ENCODE measurements around the gene PEX6. TPM values are rescaled to one million over a fixed set of nuclear protein-coding genes. Genes with fewer than 3 reads are reported as not detected.
A peak's percentile ranks its signal among the peaks of the same experiment; 100 is the strongest.
"Not testable (repeated sequence)": the region's sequence is repeated elsewhere in the genome, so short reads cannot be mapped to it uniquely, and the experiment has no call there.

The PEX6 gene
- polyA plus RNA-seq, 2 of the 4 experiments (the other 2 are of a cell fraction), result 4.6 to 8.6 TPM

- Histone ChIP-seq H3K27ac (no peak overlapping the region), H3K4me1 (no peaks in the 10 kb centered on the region), H3K4me3 (no peak overlapping the region), H3K4me2 (no peak overlapping the region), H3K9me3 (no peaks in the 10 kb centered on the region)
- TF ChIP-seq MAX (IDR thresholded peaks at IDR 0.05), result no peak
- TF ChIP-seq NR3C1 (IDR thresholded peaks at IDR 0.05), result no peak
- TF ChIP-seq HOXB13 (CRISPR knock-in tag; IDR thresholded peaks at IDR 0.05; ENCODE audit: low read depth), result no peak
- TF ChIP-seq FOSL2 (IDR thresholded peaks at IDR 0.05), result no peak
- TF ChIP-seq FOSL2 (CRISPR knock-in tag; IDR thresholded peaks at IDR 0.05), result no peak
- TF ChIP-seq ZC3H11A (IDR thresholded peaks at IDR 0.05), result no peak
- TF ChIP-seq ZSCAN20 (CRISPR knock-in tag; IDR thresholded peaks at IDR 0.05), result no peak
- TF ChIP-seq HEYL (CRISPR knock-in tag; IDR thresholded peaks at IDR 0.05), result no peak
- TF ChIP-seq, protein P1, sequence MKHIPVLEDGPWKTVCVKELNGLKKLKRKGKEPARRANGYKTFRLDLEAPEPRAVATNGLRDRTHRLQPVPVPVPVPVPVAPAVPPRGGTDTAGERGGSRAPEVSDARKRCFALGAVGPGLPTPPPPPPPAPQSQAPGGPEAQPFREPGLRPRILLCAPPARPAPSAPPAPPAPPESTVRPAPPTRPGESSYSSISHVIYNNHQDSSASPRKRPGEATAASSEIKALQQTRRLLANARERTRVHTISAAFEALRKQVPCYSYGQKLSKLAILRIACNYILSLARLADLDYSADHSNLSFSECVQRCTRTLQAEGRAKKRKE (CRISPR knock-in tag; IDR thresholded peaks at IDR 0.05; ENCODE audit: low read depth), result no peak
- no peak for TF ChIP-seq RCOR1 (IDR thresholded peaks at IDR 0.05; ENCODE audit: low read depth, low read length)
- no peak for TF ChIP-seq MAZ (IDR thresholded peaks at IDR 0.05; ENCODE audit: borderline replicate concordance, low read depth, low read length)
- no peak for TF ChIP-seq FOXS1 (CRISPR knock-in tag; IDR thresholded peaks at IDR 0.05)
- TF ChIP-seq EHMT2 (IDR thresholded peaks at IDR 0.05; ENCODE audit: low read depth), result no peak
- no peak for TF ChIP-seq CBX2 (IDR thresholded peaks at IDR 0.05; ENCODE audit: borderline replicate concordance, low read depth)
- no peak for TF ChIP-seq NFE2L2 (conservative IDR thresholded peaks at IDR 0.05; ENCODE audit: low read length)
- no peak for TF ChIP-seq HOXB5 (CRISPR knock-in tag; IDR thresholded peaks at IDR 0.05)
- CTCF ChIA-PET, result interaction anchor here (0.8 to 7.3 kb wide), 4 partner anchors 9 to 139 kb away, joined by 3 to 69 read pairs (median 3); partner anchors contain the start of gene RRP36
- WGBS (ENCODE audit: missing lambda C conversion rate), result 92% methylated on average over 5 of the region's 5 CpGs
- DNase-seq (ENCODE audit: low read depth in 1 of 2, low spot score in 1 of 2) (no peak), ATAC-seq (no peak), FAIRE-seq (no peak)
- POLR2A ChIA-PET, result no interaction called here
Measured at GRCh38 chr6:43005844-43006243, 26.9 kb upstream of the PEX6 start.

DNA sequence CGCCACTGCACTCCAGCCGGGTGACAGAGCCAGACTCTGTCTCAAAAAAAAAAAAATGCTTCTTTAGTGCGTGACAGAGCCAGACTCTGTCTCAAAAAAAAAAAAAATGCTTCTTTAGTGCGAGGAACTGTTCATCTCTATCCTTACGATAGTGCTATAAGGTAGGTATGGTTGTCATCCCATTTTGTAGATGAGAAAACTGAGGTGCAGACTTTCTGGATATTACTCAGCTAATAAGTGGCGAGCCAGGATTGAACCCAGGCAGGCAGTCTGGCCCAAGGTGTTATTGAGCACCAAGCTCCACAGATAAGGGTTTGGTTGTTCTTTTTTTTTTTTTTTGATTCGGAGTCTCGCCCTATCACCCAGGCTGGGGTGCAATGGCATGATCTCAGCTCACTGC, 22.9 kb upstream of the PEX6 start:
- FAIRE-seq, result no peak
- POLR2A ChIA-PET, result no interaction called here
- no peak for TF ChIP-seq FOXS1 (CRISPR knock-in tag; IDR thresholded peaks at IDR 0.05)
- TF ChIP-seq ZC3H11A (IDR thresholded peaks at IDR 0.05), result no peak
- TF ChIP-seq NFE2L2 (conservative IDR thresholded peaks at IDR 0.05; ENCODE audit: low read length), result no peak
- no peak for TF ChIP-seq MAX (IDR thresholded peaks at IDR 0.05)
- TF ChIP-seq MYC (IDR thresholded peaks at IDR 0.05; ENCODE audit: borderline replicate concordance, low read length), result no peak
- no peak for DNase-seq (ENCODE audit: low read depth in 1 of 2, low spot score in 1 of 2)
- Histone ChIP-seq H3K4me2 (no peak overlapping the region), H3K4me3 (no peak overlapping the region), H3K27ac (no peak overlapping the region), H3K9me3 (no peaks in the 10 kb centered on the region), H3K4me1 (peaks cover 2% of the 10 kb centered on the region; the same call in 1 of the 3 replicates)
- ATAC-seq, result no peak
- 94% methylated on average over 7 of the region's 8 CpGs for WGBS (ENCODE audit: missing lambda C conversion rate)
- CTCF ChIA-PET, result interaction anchor here (0.7 to 2.0 kb wide), 2 partner anchors 49 to 142 kb away, joined by 3 to 7 read pairs; no protein-coding TSS in a partner anchor

DNA sequence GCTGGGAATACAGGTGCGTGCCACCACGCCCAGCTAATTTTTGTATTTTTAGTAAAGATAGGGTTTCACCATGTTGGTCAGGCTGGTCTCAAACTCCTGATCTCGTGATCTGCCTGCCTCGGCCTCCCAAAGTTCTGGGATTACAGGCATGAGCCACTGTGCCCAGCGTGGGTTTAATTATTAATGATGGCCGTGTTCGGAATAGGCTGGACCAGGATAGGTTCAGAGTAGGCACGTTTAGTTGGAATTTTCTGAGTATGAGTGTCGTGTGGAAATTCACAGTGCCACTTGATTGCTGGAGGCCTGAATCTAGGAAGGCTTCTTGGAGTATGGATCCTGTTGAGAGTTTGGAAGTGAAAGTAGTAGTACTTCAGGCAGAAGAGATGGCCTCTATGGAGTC, 19.2 kb upstream of the PEX6 start:
- H3K9me3 ChIP-seq; H3K4me1 ChIP-seq; H3K4me2 ChIP-seq; H3K27ac ChIP-seq; ATAC-seq; FAIRE-seq; H3K4me3 ChIP-seq; DNase-seq (ENCODE audit: low read depth in 1 of 2, low spot score in 1 of 2): not testable (repeated sequence)
- ChIA-PET CTCF (interaction anchor here (1.0 kb wide), 1 partner anchor 10 kb away, joined by 5 read pairs; no protein-coding TSS in a partner anchor), POLR2A (interaction anchor here (0.6 to 2.2 kb wide), 2 partner anchors 14 to 879 kb away, joined by 7 to 13 read pairs; partner anchors contain the start of gene PPP2R5D)
- WGBS (ENCODE audit: missing lambda C conversion rate), result 83% methylated on average over 9 of the region's 9 CpGs

DNA sequence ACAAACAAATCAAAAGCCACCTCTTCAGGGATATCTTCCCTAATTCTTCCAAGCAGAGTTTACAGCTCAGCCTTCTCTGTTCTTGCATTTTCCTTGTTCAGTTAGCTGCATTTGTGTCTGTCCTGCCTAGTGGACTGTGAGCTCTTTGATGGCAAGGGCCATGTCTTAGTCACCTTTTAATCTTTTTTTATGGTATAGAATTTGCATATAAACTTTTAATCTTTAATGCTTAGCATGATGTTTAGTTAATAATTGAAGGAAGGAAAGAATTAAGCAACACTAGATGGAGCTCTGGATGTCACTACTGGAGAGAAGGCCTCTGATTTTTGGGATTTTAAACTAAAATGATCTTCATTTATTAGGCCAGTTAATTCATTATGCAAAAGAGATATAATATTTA, 17.5 kb upstream of the PEX6 start:
- DNase-seq (ENCODE audit: low read depth in 1 of 2, low spot score in 1 of 2) (no peak), FAIRE-seq (no peak), ATAC-seq (peak in 1 of 2 experiments; percentile 34; a peak in 1 of 6 replicates)
- no peak overlapping the region for H3K4me3 ChIP-seq
- peaks cover 7% of the 10 kb centered on the region; the same call in 2 of the 3 replicates for H3K4me1 ChIP-seq
- CTCF ChIA-PET, result interaction anchor here (0.9 to 1.6 kb wide), 6 partner anchors 10 to 526 kb away, joined by 3 to 7 read pairs (median 3); partner anchors contain the start of gene PPP2R5D
- no peaks in the 10 kb centered on the region for H3K9me3 ChIP-seq
- POLR2A ChIA-PET, result interaction anchor here (2.2 kb wide), 1 partner anchor 13 kb away, joined by 13 read pairs; the partner anchor contains the start of gene PPP2R5D
- peak in 1 of 2 experiments; percentile 43; a peak in 1 of 4 replicates for TF ChIP-seq CEBPB (IDR thresholded peaks at IDR 0.05)
- no peak for TF ChIP-seq REST (IDR thresholded peaks at IDR 0.05)
- H3K27ac ChIP-seq, result no peak overlapping the region
- H3K4me2 ChIP-seq, result no peak overlapping the region
